Fibroblast of pulmonary artery (primary cell): ENCODE measurements around the gene PPY.
"Not testable (repeated sequence)": the region's sequence is repeated elsewhere in the genome, so short reads cannot be mapped to it uniquely, and the experiment has no call there.

ENCODE experiments used
- DNase-seq: peaks from one replicate; pipeline ENCODE4 v3.0.0-alpha.2; 2010; ENCODE audit warnings: low read depth
- H3K4me3 ChIP-seq: replicated peaks from 2 replicates; pipeline ENCODE4 v1.5.1; 2011; ENCODE audit warnings: low read depth, mild to moderate bottlenecking, control low read depth, low read length, moderate library complexity
- TF ChIP-seq, protein P1 (sequence below): IDR thresholded peaks from 2 replicates; pipeline ENCODE4 v1.5.1; 2011; ENCODE audit warnings: mild to moderate bottlenecking, control low read depth, low read length, inconsistent platforms; ENCODE audit errors: missing control alignments

The PPY gene

GRCh38 chr17:43949781-43950180 is 7.5 kb upstream of the PPY start:
- DNase-seq, result no peak
- TF ChIP-seq, protein P1, sequence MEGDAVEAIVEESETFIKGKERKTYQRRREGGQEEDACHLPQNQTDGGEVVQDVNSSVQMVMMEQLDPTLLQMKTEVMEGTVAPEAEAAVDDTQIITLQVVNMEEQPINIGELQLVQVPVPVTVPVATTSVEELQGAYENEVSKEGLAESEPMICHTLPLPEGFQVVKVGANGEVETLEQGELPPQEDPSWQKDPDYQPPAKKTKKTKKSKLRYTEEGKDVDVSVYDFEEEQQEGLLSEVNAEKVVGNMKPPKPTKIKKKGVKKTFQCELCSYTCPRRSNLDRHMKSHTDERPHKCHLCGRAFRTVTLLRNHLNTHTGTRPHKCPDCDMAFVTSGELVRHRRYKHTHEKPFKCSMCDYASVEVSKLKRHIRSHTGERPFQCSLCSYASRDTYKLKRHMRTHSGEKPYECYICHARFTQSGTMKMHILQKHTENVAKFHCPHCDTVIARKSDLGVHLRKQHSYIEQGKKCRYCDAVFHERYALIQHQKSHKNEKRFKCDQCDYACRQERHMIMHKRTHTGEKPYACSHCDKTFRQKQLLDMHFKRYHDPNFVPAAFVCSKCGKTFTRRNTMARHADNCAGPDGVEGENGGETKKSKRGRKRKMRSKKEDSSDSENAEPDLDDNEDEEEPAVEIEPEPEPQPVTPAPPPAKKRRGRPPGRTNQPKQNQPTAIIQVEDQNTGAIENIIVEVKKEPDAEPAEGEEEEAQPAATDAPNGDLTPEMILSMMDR, result no peak
- no peak overlapping the region for H3K4me3 ChIP-seq

GRCh38 chr17:43946781-43947180 is 4.5 kb upstream of the PPY start:
- TF ChIP-seq, protein P1, result no peak
- no peak for DNase-seq
- H3K4me3 ChIP-seq, result no peak overlapping the region

- TF ChIP-seq, protein P1, result no peak
- DNase-seq, result no peak
- no peak overlapping the region for H3K4me3 ChIP-seq
Measured at GRCh38 chr17:43945074-43945829, 3.0 kb upstream of the PPY start.

DNA sequence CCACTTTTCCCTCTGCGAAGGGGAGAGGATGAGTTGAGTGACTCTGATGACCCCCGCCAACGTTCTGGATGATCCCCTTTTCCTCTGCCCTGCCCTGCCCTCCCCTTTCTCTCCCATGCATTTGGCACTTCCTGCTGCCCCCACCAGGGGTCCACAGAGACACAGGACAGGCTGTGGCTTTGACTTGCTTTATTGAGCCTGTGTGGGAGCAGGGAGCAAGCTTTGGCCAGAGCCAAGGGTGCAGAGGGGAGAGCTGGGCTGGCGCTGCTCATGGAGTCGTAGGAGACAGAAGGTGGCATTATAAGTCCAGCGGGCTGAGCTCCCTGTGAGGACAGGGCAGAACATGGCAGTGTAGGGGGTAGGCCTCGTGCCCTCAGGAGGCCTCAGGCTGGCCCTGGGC is 1.6 kb downstream of the PPY start:
- no peak overlapping the region for H3K4me3 ChIP-seq
- TF ChIP-seq, protein P1, result peak; percentile 66
- peak; percentile 39 for DNase-seq

GRCh38 chr17:43939886-43940285 is 2.4 kb downstream of the PPY start:
- TF ChIP-seq, protein P1, result no peak
- DNase-seq, result no peak
- no peak overlapping the region for H3K4me3 ChIP-seq

GRCh38 chr17:43939452-43939851 is 2.8 kb downstream of the PPY start:
- DNase-seq, H3K4me3 ChIP-seq: not testable (repeated sequence)

GRCh38 chr17:43938838-43939182 is 3.5 kb downstream of the PPY start:
- no peak for DNase-seq
- TF ChIP-seq, protein P1, result no peak
- no peak overlapping the region for H3K4me3 ChIP-seq
